ENCODE measurements around the gene BRINP3.

Gene BRINP3

DNA sequence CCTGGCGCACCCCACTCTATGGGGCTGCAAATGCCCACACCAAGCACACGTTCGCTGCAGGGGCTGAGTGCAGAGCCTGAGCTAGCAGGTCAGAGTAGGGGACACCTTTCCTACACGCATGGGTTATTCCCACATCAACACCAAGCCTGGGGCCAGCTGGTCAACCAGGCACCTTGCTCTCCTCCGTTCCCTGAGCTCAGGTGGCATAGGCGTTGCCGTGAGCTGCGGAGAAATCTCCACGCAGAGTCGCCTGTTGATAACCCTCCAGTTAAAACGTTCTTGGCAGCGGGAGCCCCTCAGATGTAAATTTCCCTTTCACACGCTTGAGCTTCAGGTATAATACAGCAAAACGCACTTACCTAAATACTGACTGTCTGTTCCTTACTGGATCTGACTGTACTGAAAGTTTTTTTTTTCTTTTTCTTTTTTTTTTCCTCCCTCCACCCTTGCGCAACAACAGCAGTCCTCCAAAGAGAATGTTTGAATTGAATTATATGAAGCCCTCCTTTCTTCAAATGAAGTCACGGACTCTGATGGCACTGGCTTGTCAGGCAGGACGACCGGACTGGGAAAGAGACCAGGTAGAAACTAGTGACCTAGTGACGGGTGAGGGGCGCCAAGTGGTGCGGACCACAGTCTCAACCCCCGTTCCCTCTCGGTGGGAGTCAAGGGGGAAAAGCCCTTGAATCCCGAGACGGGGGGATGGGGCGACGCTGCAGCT lies 2.1 kb downstream of the BRINP3 start:
- H3K4me3 ChIP-seq (ENCODE audit: low read depth, low read length) = no peak overlapping the region
- TF ChIP-seq, protein P1, sequence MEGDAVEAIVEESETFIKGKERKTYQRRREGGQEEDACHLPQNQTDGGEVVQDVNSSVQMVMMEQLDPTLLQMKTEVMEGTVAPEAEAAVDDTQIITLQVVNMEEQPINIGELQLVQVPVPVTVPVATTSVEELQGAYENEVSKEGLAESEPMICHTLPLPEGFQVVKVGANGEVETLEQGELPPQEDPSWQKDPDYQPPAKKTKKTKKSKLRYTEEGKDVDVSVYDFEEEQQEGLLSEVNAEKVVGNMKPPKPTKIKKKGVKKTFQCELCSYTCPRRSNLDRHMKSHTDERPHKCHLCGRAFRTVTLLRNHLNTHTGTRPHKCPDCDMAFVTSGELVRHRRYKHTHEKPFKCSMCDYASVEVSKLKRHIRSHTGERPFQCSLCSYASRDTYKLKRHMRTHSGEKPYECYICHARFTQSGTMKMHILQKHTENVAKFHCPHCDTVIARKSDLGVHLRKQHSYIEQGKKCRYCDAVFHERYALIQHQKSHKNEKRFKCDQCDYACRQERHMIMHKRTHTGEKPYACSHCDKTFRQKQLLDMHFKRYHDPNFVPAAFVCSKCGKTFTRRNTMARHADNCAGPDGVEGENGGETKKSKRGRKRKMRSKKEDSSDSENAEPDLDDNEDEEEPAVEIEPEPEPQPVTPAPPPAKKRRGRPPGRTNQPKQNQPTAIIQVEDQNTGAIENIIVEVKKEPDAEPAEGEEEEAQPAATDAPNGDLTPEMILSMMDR (IDR thresholded peaks at IDR 0.05; ENCODE audit: borderline replicate concordance, insufficient read depth, low read depth, low read length) = no peak

DNA sequence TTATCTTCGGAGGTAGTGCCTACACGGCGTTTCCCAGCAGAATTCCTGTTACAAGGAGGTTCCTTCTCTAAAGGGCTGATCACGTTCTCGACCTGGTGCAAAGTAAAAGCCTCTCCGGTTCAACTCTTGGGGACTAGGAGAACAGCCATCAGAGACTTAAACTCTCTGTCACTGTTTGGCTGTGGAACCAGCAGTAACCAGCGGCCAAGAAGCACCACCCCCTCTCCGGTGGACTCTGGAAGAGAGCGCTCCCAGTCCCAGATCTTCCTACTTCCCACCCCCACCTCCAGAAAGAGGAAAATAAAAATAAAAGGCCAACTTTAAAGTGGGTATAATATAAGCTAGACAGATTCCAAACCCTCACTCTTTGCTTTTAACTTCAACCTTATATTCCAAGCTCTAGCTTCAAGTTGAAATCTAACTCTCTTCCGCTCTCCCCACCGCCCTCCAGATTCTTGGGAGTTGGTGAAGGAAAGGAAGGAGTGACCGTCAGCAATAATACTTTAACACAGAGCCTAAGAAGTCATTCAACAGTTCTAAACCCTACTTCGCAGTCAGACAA lies 2.9 kb downstream of the BRINP3 start:
- H3K4me3 ChIP-seq (ENCODE audit: low read depth, low read length) = no peak overlapping the region
- TF ChIP-seq, protein P1 (IDR thresholded peaks at IDR 0.05; ENCODE audit: borderline replicate concordance, insufficient read depth, low read depth, low read length) = no peak

DNA sequence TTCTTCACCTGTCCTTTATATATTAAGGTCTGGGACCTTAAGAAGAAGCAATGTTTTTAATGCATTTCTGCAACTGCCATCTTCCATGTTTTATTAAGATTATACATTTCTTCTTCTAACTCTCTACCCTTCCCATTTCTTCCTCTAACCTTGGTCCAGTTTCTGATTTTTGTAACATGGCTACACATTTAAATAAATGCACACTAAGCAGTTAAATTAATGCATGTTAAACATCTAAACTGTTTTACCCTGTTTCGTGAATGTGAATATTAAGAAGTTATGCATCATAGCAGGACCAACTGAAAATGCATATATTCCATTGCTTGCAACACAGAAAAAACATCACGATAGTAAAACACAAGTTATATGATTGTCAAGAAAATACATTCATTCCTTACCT lies 3.7 kb downstream of the BRINP3 start:
- TF ChIP-seq, protein P1 (IDR thresholded peaks at IDR 0.05; ENCODE audit: borderline replicate concordance, insufficient read depth, low read depth, low read length) = no peak
- no peak overlapping the region for H3K4me3 ChIP-seq (ENCODE audit: low read depth, low read length)

DNA sequence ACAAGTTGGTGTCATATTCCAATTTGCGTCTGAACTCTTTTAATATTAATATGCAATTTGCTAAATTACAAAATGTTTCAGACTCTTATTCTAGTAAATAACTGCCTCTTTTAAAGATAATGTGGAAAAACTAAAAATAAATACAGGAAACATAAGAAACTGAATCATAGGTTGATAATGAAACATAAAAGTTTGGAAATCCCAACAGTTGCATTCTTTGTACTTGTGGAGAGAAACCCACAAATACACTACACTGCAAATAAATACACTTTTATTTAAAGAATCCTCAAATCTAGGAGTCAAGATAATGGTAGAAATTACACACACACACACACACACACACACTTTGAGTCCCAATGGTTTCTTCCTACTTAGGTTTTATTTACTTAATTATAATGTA lies 5.2 kb downstream of the BRINP3 start:
- H3K4me3 ChIP-seq (ENCODE audit: low read depth, low read length) = no peak overlapping the region
- TF ChIP-seq, protein P1 (IDR thresholded peaks at IDR 0.05; ENCODE audit: borderline replicate concordance, insufficient read depth, low read depth, low read length) = no peak

DNA sequence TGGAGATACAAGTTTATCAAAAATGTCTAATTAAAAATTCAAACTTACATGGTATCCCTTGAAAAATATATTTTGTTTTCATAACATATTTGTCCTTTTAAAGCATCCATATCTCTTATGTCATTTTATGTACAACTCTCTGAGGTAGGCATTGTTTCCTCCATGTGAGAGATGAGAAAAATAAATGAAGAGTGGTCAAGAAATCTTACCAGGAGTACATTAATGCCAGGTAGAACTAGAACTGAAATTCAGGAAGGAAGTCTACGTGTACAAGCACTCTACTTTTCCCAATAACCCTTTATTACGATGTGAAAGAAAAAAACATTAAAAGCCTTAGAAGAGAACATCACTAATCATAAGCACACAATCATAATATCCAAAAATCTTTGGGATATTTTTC lies 5.6 kb downstream of the BRINP3 start:
- TF ChIP-seq, protein P1 (IDR thresholded peaks at IDR 0.05; ENCODE audit: borderline replicate concordance, insufficient read depth, low read depth, low read length) = no peak

DNA sequence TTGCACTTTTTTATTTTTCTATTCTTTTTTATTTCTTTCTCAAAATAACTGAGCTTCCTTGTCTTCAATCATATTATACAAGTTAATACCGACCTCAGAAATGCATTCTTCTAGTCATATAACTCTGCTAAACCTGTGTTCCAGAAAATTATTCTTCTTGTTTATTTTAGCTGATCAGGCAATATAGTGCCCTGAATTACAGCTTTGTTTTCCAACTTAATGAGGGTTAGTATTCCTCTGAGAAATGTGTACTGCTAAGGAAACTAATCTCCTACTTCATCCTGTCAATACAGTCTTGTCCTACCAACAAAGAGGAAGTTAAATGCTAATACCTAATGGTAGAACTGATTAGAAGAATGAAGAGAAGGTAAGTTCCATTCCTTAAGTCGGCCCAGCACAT lies 13.0 kb downstream of the BRINP3 start:
- no peak overlapping the region for H3K4me3 ChIP-seq (ENCODE audit: low read depth, low read length)
- TF ChIP-seq, protein P1 (IDR thresholded peaks at IDR 0.05; ENCODE audit: borderline replicate concordance, insufficient read depth, low read depth, low read length) = no peak

More for the DNA sequence above, 5.6 kb downstream of the BRINP3 start:
- H3K4me3 ChIP-seq (ENCODE audit: low read depth, low read length) = no peak overlapping the region

DNA sequence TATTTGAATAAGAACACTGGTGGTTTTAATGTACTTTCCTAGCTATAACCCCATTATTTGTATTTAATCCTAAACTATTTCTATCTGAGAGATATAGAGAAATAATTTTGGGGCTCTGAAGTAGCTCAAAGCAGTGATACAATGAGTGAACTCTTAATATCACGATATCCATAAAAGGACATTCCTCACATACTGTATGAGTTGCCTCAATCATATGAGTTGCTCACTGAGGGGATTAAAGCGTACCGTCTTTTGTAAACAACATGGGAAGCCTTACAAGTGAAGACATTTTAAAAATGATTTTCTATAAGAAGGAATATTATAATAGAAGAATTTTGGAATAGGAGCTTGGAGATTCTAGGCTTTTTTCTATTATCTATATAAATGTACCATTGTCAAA lies 21.5 kb downstream of the BRINP3 start:
- TF ChIP-seq, protein P1 (IDR thresholded peaks at IDR 0.05; ENCODE audit: borderline replicate concordance, insufficient read depth, low read depth, low read length) = no peak
- no peak overlapping the region for H3K4me3 ChIP-seq (ENCODE audit: low read depth, low read length)
